ENCODE measurements around the gene KIAA1671.

The KIAA1671 gene

DNA sequence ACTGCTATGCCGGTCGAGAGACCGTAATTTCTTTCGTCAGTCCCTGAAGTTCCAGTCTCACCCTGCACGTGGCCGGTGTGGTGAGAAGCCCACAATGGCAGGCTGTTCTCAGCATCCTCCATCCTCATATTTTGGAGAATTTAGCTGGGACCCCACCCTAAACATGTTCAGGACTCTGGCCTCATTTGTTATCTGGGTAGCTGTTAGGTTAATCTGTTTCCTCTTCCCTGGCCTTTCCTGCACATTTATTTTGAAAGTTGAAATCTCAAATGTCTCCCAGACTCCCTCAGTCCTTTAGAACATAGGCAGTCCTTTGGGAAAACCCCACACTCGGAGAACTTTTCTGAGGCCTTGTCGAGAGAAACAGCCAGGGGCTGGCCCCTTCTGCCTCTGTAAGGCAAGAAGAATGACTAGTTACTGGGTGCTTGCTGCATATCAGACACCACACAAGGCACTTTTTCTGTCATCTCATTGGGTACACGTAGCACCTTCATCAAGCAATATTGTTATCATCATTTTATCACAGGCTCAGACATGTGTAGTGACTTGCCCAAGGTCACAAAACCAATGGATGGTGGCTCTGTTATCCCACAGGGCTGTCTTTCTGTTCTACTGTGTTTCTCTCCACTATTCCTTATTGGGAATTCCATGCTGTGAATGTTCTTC, 137.8 kb downstream of the KIAA1671 start:
- Mint-ChIP-seq H3K27me3 (no peaks in the 10 kb centered on the region), H3K36me3 (no peaks in the 10 kb centered on the region), H3K4me1 (peaks cover 29% of the 10 kb centered on the region), H3K9me3 (no peaks in the 10 kb centered on the region), H3K4me3 (no peak overlapping the region), H3K27ac (no peak overlapping the region)

DNA sequence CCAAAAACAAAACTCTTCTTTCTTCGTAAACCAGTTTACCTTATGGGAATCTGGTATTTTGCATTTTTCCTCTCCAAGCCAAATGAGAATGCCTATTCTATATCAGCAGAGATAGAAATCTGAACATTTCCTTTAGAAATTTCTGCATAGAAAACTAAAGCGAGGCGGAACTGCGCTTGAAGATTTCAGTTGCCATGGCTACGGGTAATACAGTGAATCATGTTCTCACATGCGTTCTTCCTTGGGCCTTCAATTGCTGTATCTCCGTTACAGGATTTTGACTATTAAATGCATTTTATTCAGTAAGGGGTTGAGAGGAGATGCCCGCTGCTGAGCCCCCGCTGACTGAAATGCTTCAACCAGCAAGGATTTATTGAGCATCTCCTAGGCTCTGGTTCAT, 138.9 kb downstream of the KIAA1671 start:
- Mint-ChIP-seq H3K36me3 (no peaks in the 10 kb centered on the region), H3K4me3 (no peak overlapping the region), H3K27ac (no peak overlapping the region), H3K27me3 (no peaks in the 10 kb centered on the region), H3K4me1 (peaks cover 18% of the 10 kb centered on the region), H3K9me3 (no peaks in the 10 kb centered on the region)

DNA sequence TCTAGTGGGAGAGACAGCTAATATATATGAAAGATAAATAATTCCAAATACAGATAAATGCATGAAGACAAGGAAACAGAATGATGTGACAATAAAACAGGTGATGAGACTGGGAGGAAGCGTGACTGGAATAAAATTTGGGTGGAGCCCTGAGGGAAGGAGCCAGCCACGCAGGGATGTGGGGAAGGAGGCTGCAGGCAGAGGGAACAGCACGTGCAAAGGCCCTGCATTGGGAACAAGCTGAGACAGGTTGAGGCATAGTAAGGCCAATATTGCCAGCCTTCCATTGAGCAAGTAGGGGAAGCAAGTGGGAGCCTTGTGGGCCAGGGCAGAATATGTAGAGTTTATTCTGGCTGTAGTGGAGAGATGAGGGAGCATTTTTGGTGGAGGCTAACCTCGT, 139.6 kb downstream of the KIAA1671 start:
- no peaks in the 10 kb centered on the region for H3K9me3 Mint-ChIP-seq
- no peak overlapping the region for H3K4me3 Mint-ChIP-seq
- no peaks in the 10 kb centered on the region for H3K36me3 Mint-ChIP-seq
- H3K4me1 Mint-ChIP-seq, result peaks cover 17% of the 10 kb centered on the region
- H3K27me3 Mint-ChIP-seq, result no peaks in the 10 kb centered on the region
- no peak overlapping the region for H3K27ac Mint-ChIP-seq

DNA sequence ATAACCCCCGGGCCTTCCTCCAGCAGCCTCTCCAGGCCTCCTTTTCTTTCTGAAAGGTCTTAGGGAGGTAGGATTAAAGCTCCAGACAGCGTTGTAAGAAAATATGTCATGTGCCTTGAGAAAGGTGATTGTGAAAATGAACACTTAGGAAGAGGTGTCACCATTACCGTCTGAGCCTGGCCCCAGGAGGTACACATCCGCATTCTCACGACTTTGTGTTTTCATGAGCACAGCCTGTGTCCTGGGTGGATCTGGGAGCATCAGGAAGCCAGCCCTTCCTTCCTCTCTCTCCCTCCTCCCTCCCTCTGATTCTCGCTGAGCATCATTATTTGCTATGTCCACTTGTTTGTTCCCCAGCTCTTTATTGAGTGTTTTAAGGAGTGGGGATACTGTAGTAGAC, 142.1 kb downstream of the KIAA1671 start:
- no peaks in the 10 kb centered on the region for H3K9me3 Mint-ChIP-seq
- no peaks in the 10 kb centered on the region for H3K36me3 Mint-ChIP-seq
- no peaks in the 10 kb centered on the region for H3K27me3 Mint-ChIP-seq
- no peak overlapping the region for H3K4me3 Mint-ChIP-seq
- no peak overlapping the region for H3K27ac Mint-ChIP-seq
- H3K4me1 Mint-ChIP-seq, result peaks cover 14% of the 10 kb centered on the region

DNA sequence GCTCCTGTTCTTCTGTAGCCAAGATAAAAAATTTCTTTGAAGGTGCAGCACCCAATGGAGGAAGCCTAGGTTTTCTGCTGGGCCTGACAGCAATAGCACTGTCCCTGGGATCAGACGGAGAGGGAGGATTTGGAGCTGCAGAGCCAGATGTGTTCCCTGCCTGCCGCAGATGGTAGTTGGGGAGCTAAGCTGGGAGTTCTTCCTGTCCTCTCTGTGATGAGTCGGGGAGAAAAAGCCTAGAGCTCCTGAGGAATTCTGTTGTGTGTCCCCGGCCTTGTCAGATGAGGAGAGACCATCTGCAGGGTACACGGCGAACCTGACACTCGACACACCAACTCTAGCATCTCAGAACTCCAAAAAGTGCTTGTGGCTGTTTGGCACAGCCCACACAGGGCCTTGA, 143.4 kb downstream of the KIAA1671 start:
- Mint-ChIP-seq H3K27ac (no peak overlapping the region), H3K9me3 (no peaks in the 10 kb centered on the region), H3K4me1 (peaks cover 8% of the 10 kb centered on the region), H3K36me3 (no peaks in the 10 kb centered on the region), H3K27me3 (no peaks in the 10 kb centered on the region), H3K4me3 (no peak overlapping the region)

DNA sequence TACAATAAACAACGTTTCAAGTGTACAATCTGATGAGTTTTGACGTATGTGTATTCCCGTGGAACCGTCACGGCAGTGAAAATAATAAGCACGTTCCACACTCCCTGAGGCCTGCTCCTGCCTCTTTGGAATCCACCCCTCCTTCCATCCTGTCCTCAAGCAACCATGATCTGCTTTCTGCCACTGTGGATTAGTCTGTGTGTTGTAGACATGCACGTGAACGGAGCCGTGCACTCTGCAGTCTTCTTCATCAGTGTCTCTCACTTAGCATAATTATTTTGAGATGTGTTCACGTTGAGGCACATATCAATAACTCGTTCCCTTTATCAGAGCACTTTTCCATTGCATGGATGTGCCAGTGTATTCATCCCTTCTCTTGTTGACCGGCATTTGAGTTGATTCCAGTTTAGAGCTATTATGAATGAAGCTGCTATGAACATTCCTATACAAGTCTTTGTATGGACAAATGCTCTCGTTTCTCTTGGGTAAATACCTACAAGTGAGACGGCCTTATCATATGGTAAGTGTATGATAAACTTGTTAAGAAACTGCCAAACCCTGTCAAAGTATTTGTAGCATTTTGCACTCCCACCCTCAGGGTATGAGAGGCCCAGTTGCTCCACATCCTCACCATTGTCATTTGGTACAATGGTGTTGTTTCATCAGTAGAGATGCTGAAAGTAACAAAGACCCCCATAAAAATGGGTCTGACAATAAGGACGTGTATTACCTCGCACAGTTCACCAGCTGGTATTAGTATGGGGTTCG, 144.3 kb downstream of the KIAA1671 start:
- Mint-ChIP-seq H3K36me3 (no peaks in the 10 kb centered on the region), H3K27ac (no peak overlapping the region), H3K4me1 (peaks cover 1% of the 10 kb centered on the region), H3K4me3 (no peak overlapping the region), H3K27me3 (no peaks in the 10 kb centered on the region), H3K9me3 (no peaks in the 10 kb centered on the region)

DNA sequence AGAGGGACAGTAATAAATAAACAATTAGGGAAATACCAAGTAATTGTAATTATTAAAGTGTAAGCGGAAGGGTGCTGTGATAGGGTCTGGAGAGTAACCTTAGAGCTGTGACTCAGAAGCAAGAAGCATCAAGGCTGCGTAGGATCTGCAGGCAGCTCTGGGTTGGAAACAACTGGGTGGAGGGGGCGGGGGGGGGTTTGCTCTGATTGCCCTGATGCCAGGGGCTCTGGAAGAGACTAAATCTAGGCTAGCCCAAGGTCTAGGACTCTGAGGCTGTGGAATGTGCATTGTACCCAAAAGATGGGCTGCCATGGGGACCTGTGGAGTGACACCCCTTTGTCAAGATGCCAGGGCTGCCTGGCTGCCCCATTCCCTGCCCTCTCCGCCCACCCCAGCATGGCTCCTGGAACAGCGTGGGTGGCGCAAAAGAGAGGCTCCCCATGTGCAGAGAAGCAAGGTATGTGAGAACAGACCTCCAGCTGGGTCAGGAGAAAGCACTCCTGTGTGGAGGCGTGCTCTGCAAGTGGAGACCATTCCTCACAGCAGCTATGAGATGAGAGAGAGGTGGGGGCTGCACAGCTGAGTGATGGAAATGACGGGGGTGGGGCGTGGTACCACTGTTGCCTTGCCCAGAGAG, 146.0 kb downstream of the KIAA1671 start:
- H3K36me3 Mint-ChIP-seq, result no peaks in the 10 kb centered on the region
- no peak overlapping the region for H3K27ac Mint-ChIP-seq
- no peaks in the 10 kb centered on the region for H3K27me3 Mint-ChIP-seq
- H3K9me3 Mint-ChIP-seq, result no peaks in the 10 kb centered on the region
- H3K4me3 Mint-ChIP-seq, result no peak overlapping the region
- no peaks in the 10 kb centered on the region for H3K4me1 Mint-ChIP-seq

DNA sequence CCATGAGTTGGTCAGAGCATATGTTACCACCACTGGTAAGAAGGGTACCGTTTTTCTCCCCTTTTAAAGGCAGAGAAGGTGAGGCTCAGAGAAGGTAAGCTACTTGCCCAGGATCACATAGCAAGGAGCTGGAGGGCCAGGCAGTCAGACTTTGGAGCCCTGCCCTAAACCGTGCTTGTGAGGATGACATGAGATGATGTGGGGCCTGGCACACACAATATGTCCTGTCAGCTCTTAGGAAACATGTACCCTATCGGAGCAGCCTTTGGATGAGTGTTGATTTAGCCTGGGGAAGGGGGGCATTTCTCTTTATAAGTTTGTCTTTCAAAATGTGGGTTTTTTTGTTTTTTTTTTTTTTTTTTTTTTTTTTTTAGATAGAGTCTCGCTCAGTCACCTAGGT, 146.7 kb downstream of the KIAA1671 start:
- Mint-ChIP-seq H3K4me3 (no peak overlapping the region), H3K27me3 (no peaks in the 10 kb centered on the region), H3K36me3 (no peaks in the 10 kb centered on the region), H3K4me1 (no peaks in the 10 kb centered on the region), H3K27ac (no peak overlapping the region), H3K9me3 (no peaks in the 10 kb centered on the region)

DNA sequence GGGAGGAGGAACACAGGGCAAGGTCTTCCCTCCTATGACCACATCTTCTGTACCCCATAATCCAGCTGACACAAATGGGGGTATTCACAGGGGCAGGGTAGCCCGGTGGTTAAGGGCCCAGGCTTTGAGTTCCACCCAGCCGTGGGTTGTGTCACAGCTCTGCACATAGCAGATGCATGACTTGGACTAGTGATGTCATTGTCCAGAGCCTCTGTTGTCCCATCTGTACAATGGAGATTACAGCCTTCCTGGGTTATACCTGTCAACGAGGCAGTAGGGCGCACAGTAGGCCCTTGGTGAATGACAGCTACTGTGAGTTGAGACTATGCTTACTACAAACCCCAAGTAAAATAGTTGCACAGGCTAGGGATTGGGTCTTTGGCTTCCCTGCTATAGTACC, 147.9 kb downstream of the KIAA1671 start:
- no peaks in the 10 kb centered on the region for H3K9me3 Mint-ChIP-seq

DNA sequence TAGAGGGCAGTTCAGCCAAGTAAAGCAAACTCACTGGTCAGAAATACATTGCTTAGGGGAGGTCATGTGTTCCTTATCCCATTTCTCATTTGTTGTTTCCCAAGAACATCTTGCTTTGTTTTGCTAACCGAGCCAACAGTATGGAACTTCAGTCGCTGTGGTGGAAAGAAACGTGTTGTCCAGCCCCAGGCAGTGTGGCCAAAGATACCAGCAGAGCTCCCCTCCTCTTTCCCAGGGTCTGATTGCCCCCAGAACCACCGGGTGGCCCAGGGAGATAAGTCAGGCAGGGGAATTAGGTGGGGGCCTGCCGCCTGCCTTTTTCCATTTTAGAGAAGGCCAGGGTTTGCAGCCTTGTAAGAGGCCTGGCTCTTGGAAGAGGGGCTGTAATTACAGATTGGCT, 148.4 kb downstream of the KIAA1671 start:
- H3K4me1 Mint-ChIP-seq, result no peaks in the 10 kb centered on the region
- no peak overlapping the region for H3K27ac Mint-ChIP-seq
- H3K36me3 Mint-ChIP-seq, result no peaks in the 10 kb centered on the region
- H3K9me3 Mint-ChIP-seq, result no peaks in the 10 kb centered on the region
- H3K4me3 Mint-ChIP-seq, result no peak overlapping the region
- no peaks in the 10 kb centered on the region for H3K27me3 Mint-ChIP-seq

More for the DNA sequence above, 147.9 kb downstream of the KIAA1671 start:
- no peaks in the 10 kb centered on the region for H3K36me3 Mint-ChIP-seq
- no peak overlapping the region for H3K27ac Mint-ChIP-seq
- no peak overlapping the region for H3K4me3 Mint-ChIP-seq
- H3K27me3 Mint-ChIP-seq, result no peaks in the 10 kb centered on the region
- H3K4me1 Mint-ChIP-seq, result no peaks in the 10 kb centered on the region

DNA sequence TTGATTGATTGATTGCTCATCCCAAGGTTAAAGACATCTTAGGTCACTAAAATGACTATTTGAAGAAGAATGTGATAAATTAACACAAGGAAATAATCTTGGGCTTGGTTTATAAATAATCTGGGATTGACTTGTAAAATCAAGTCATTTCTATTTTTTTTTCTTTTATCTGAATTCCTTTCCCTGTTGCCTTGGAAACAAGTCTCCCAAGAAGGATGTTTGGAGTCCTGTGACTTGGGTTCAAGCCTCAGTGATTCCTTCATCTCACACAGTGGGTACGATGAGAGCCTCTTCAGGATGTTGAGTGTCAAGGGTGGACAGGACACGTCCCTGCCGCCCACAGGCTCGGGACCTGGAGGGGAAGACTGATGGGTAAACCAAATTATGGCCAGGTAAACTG, 149.0 kb downstream of the KIAA1671 start:
- no peak overlapping the region for H3K27ac Mint-ChIP-seq
- H3K36me3 Mint-ChIP-seq, result no peaks in the 10 kb centered on the region
- H3K27me3 Mint-ChIP-seq, result no peaks in the 10 kb centered on the region
- no peak overlapping the region for H3K4me3 Mint-ChIP-seq
- H3K9me3 Mint-ChIP-seq, result no peaks in the 10 kb centered on the region
- no peaks in the 10 kb centered on the region for H3K4me1 Mint-ChIP-seq

DNA sequence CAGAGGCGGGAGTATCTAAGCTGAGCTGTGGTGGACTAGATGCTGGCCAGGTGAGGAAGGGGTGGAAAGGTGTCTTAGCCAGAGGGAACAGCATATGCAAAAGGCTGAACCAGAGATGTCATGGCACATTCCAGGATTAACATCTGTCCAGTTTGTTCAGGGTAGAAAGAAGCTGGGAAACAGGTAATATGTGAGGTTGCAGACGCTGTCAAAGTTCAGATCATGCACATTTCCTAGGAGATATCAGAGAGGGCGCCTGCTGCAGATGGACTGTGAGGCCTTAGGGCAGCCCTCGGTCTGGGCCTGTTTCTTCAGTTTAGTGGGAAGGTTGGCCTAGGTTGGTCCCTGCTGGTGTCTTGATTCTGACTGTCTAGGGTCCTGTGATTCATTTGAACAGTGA, 149.5 kb downstream of the KIAA1671 start:
- Mint-ChIP-seq H3K4me3 (no peak overlapping the region), H3K4me1 (no peaks in the 10 kb centered on the region), H3K27me3 (no peaks in the 10 kb centered on the region), H3K27ac (no peak overlapping the region), H3K9me3 (no peaks in the 10 kb centered on the region), H3K36me3 (no peaks in the 10 kb centered on the region)

DNA sequence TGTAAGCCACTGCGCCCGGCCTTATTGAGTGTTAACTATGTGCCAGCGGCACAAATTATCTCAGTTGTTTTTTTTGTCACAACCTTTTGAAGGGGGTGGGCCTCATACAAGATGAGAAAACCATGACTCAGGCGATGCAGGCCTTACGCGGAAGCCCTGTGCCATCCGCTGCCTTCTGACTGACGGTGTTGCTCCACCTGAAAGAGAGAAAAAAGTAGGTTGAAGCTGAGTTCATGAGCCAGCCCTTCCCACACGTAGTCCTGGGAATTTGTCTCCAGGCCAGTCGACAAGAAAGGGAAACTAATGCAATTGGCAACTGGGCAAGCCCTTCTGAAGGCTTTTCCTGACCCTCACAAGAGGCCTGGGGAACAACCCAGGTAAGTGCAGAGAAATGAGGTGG, 150.2 kb downstream of the KIAA1671 start:
- no peaks in the 10 kb centered on the region for H3K4me1 Mint-ChIP-seq
- no peaks in the 10 kb centered on the region for H3K9me3 Mint-ChIP-seq
- H3K27ac Mint-ChIP-seq, result no peak overlapping the region
- H3K27me3 Mint-ChIP-seq, result no peaks in the 10 kb centered on the region
- H3K36me3 Mint-ChIP-seq, result no peaks in the 10 kb centered on the region
- H3K4me3 Mint-ChIP-seq, result no peak overlapping the region

DNA sequence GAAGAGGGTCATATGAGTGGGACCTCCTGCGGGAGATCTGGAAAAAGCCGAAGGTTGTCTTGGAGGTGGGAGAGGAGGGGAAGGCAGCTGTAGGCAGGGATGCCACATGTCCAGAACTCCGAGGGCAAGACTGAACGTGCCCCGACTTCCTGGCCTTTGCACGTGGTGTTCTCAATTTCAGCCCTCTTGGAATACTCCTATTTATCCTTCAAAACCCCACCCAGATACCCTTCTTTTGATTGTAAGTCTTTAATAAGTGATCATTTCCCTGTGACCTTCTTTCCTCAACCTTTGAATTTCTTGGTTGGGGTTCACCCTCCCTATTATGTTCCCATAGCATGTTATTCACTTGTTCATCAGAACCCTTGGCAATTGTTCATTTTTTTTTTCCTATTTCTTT, 151.9 kb downstream of the KIAA1671 start:
- Mint-ChIP-seq H3K36me3 (no peaks in the 10 kb centered on the region), H3K4me3 (no peak overlapping the region), H3K27me3 (no peaks in the 10 kb centered on the region), H3K4me1 (no peaks in the 10 kb centered on the region), H3K9me3 (no peaks in the 10 kb centered on the region), H3K27ac (no peak overlapping the region)

DNA sequence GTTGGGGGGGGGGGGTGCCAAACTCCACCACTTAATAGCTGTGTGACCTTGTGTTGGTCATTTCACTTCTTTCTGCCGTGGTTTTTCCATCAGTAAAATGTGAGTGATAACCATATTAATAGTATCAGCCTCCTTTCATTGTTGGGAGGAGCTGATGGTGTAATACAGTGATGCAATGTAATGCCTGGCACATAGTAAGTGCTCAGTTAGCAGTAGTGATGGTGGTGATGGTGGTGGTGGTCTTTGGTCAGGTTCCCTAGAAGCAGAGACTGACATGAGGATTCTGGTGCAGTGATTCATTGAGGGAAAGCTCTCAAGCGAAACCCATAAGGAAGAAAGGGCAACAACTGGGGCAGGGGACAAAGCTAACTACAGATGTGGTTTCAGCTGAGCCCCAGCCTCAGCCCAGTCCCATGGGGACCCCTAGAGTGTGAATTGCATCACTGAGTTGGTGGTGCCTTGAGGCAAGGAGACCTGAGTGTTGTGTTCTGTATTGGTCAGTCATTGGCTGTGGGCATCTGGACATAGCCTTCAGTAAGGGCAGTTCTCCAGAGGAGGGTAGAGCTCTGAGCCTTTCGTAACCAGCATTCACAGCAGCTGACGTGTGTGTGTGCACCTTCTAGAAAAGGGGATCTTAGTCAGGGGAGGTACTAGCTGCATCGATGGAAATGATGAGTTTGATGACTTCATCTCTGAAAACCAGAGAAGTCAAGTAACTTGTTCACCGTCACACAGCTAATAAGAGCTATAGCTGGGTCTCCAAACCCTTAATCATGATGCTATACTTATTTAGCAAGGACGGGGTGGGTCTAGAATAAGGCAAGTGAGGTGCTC, 153.5 kb downstream of the KIAA1671 start:
- Mint-ChIP-seq H3K4me3 (no peak overlapping the region), H3K4me1 (peaks cover 11% of the 10 kb centered on the region), H3K9me3 (no peaks in the 10 kb centered on the region), H3K36me3 (no peaks in the 10 kb centered on the region), H3K27me3 (no peaks in the 10 kb centered on the region), H3K27ac (no peak overlapping the region)

Data from activated naive CD4-positive, alpha-beta T cell treated with anti-CD3 and anti-CD28 coated beads, Interleukin-2, amount 50 U/mL, for 24 hours (primary cell).